HCT116 (cell line): ENCODE results near the gene SPCS2. TPM values are rescaled to one million over a fixed set of nuclear protein-coding genes. Genes with fewer than 3 reads are reported as not detected.

Source experiments
- ATAC-seq: fragments of 200-7000 bp; cut with Tn5 transposase; 2 replicates; pipeline ENCODE4 v1.9.1; 2020; ENCODE audit warnings: mild to moderate bottlenecking, moderate library complexity
- BruUV-seq: library from RNA; stranded (reverse); fragments of 400-500 nt; replicated peaks from 2 replicates; lab custom pipeline; 2021; lab: Mats Ljungman, UMichigan
- CTCF ChIA-PET: fragments of 300-600 bp; sonication (Branson Sonifier 250); formaldehyde crosslinking; loops from one replicate; lab custom pipeline; 2021; ENCODE audit warnings: antibody characterized with exemption; lab: Charles Lee
- POLR2A ChIA-PET: fragments of 300-600, 350-600 bp; sonication (Branson Sonifier 250); formaldehyde crosslinking; loops from one replicate; lab custom pipeline; 2021; ENCODE audit warnings: antibody characterized with exemption; lab: Charles Lee
- RAD21 ChIA-PET, 2 experiments: fragments of 300-600 bp; sonication (Branson Sonifier 250); formaldehyde crosslinking; loops; one replicate each; lab custom pipeline; 2023; ENCODE audit warnings: low total read pairs in 2 of 2; ENCODE audit not compliant: uncharacterized antibody in 2 of 2, unreplicated experiment in 2 of 2, low non-redundant PET in 1 of 2; lab: Charles Lee
- DNase-seq: peaks from one replicate; pipeline ENCODE4 v3.0.0-alpha.2; 2010; ENCODE audit warnings: low read depth, low spot score
- H2AFZ ChIP-seq: fragments of 200-600 bp; shearing (Covaris generic), sonication (generic); 2 replicates; pipeline ENCODE4 v1.6.1; 2017; ENCODE audit warnings: low read depth, mixed run types, mixed read lengths, antibody characterized with exemption, low read length; ENCODE audit not compliant: poor library complexity, severe bottlenecking
- H3K27ac ChIP-seq: 2 replicates; pipeline ENCODE4 v1.5.1; 2012; ENCODE audit warnings: low read depth, low read length
- H3K27me3 ChIP-seq: fragments of 200-600 bp; sonication (generic); 2 replicates; pipeline ENCODE4 v1.6.1; 2016; ENCODE audit warnings: mixed run types, low read length, mixed read lengths; ENCODE audit not compliant: insufficient read depth
- H3K36me3 ChIP-seq, 2 experiments: fragments of 200-500 bp in 1 of 2; fragments of 200-600 bp in 1 of 2; sonication (Bioruptor generic) in 1 of 2; sonication (generic) in 1 of 2; 2 replicates each; pipeline versions ENCODE4 v1.5.1 to v1.6.1; 2014 to 2016; ENCODE audit warnings: low read length in 2 of 2, inconsistent platforms in 1 of 2, mixed read lengths in 1 of 2, mixed run types in 1 of 2; ENCODE audit not compliant: insufficient read depth in 2 of 2, control insufficient read depth in 1 of 2
- H3K4me1 ChIP-seq, 2 experiments: fragments of 200-600 bp in 1 of 2; sonication (generic) in 1 of 2; 2 replicates each; pipeline versions ENCODE4 v1.5.1 to v1.6.1; 2012 to 2017; ENCODE audit warnings: low read length in 2 of 2, inconsistent platforms in 1 of 2, mild to moderate bottlenecking in 1 of 2, mixed read lengths in 1 of 2, mixed run types in 1 of 2, moderate library complexity in 1 of 2; ENCODE audit not compliant: insufficient read depth in 2 of 2, control insufficient read depth in 1 of 2
- H3K4me2 ChIP-seq: fragments of 200-600 bp; sonication (generic); 2 replicates; pipeline ENCODE4 v1.6.1; 2017; ENCODE audit warnings: mixed run types, low read length, mixed read lengths
- H3K4me3 ChIP-seq, 2 experiments: fragments of 200-600 bp in 1 of 2; sonication (generic) in 1 of 2; replicated peaks in 1 of 2; 2 replicates each; pipeline ENCODE4 v1.5.1; 2011 to 2016; ENCODE audit warnings: low read length in 2 of 2, control low read depth in 1 of 2, low read depth in 1 of 2, mild to moderate bottlenecking in 1 of 2, mixed read lengths in 1 of 2, mixed run types in 1 of 2
- H3K79me2 ChIP-seq: fragments of 200-600 bp; sonication (generic); 2 replicates; pipeline ENCODE4 v1.6.1; 2017; ENCODE audit warnings: mild to moderate bottlenecking, mixed run types, low read length, moderate library complexity, mixed read lengths; ENCODE audit not compliant: insufficient read depth
- H3K9ac ChIP-seq: fragments of 200-600 bp; sonication (generic); 2 replicates; pipeline ENCODE4 v1.6.1; 2016; ENCODE audit warnings: low read length, mixed read lengths
- H3K9me2 ChIP-seq: fragments of 200-600 bp; sonication (generic), shearing (Covaris generic); 2 replicates; pipeline ENCODE4 v1.6.1; 2017; ENCODE audit warnings: mixed run types, mild to moderate bottlenecking, moderate library complexity; ENCODE audit not compliant: insufficient read depth
- H3K9me3 ChIP-seq, 2 experiments: fragments of 200-500 bp in 1 of 2; fragments of 200-600 bp in 1 of 2; sonication (Bioruptor generic) in 1 of 2; sonication (generic) in 1 of 2; 2 replicates each; pipeline ENCODE4 v1.6.1; 2014 to 2017; ENCODE audit warnings: low read length in 2 of 2, mixed read lengths in 2 of 2, inconsistent platforms in 1 of 2, low read depth in 1 of 2, mild to moderate bottlenecking in 1 of 2, mixed run types in 1 of 2, moderate library complexity in 1 of 2; ENCODE audit not compliant: control insufficient read depth in 1 of 2, insufficient read depth in 1 of 2
- H4K20me1 ChIP-seq: fragments of 200-600 bp; sonication (generic), shearing (Covaris generic); 2 replicates; pipeline ENCODE4 v1.6.1; 2017; ENCODE audit warnings: mixed run types, mild to moderate bottlenecking, moderate library complexity; ENCODE audit not compliant: insufficient read depth
- CBX3 ChIP-seq: IDR thresholded peaks from 2 replicates; pipeline ENCODE4 v1.6.1; 2012; ENCODE audit warnings: low read depth
- CEBPB ChIP-seq: IDR thresholded peaks from 2 replicates; pipeline ENCODE4 v1.6.1; 2012; ENCODE audit warnings: low read depth
- ELF1 ChIP-seq: IDR thresholded peaks from 2 replicates; pipeline ENCODE4 v1.6.1; 2012; ENCODE audit warnings: low read depth, borderline replicate concordance
- EZH2 ChIP-seq: fragments of 200-600 bp; sonication (generic); IDR thresholded peaks from 2 replicates; pipeline ENCODE4 v1.6.1; 2017; ENCODE audit warnings: antibody characterized with exemption, mixed run types
- EZH2phosphoT487 ChIP-seq: fragments of 200-600 bp; IDR thresholded peaks from 2 replicates; pipeline ENCODE4 v1.6.1; 2018; ENCODE audit warnings: antibody characterized with exemption, borderline replicate concordance
- JUND ChIP-seq: IDR thresholded peaks from 2 replicates; pipeline ENCODE4 v1.6.1; 2012
- POLR2A ChIP-seq: IDR thresholded peaks from 2 replicates; pipeline ENCODE4 v1.7.0; 2011; ENCODE audit warnings: borderline replicate concordance; ENCODE audit not compliant: insufficient read depth, insufficient read length; ENCODE audit errors: extremely low read depth
- POLR2AphosphoS5 ChIP-seq: IDR thresholded peaks from 2 replicates; pipeline ENCODE4 v1.6.1; 2011; ENCODE audit warnings: mild to moderate bottlenecking, low read depth, low read length, moderate library complexity
- RAD21 ChIP-seq: IDR thresholded peaks from 2 replicates; pipeline ENCODE4 v1.6.1; 2012; ENCODE audit warnings: low read depth, mild to moderate bottlenecking
- SIN3A ChIP-seq: IDR thresholded peaks from 2 replicates; pipeline ENCODE4 v1.6.1; 2012; ENCODE audit warnings: low read depth
- SP1 ChIP-seq: IDR thresholded peaks from 2 replicates; pipeline ENCODE4 v1.6.1; 2012; ENCODE audit warnings: low read depth
- TCF7L2 ChIP-seq: IDR thresholded peaks from 2 replicates; pipeline ENCODE4 v1.7.0; 2011; ENCODE audit warnings: borderline replicate concordance, inconsistent platforms; ENCODE audit not compliant: insufficient read depth, insufficient read length; ENCODE audit errors: extremely low read depth
- YY1 ChIP-seq: IDR thresholded peaks from 2 replicates; pipeline ENCODE4 v1.6.1; 2011; ENCODE audit warnings: low read length, low read depth, moderate library complexity, mild to moderate bottlenecking; ENCODE audit not compliant: insufficient replicate concordance; ENCODE audit errors: extremely low read depth
- ZFX ChIP-seq: fragments of 450-650 bp; IDR thresholded peaks from 2 replicates; pipeline ENCODE4 v1.6.1; 2017
- ZNF274 ChIP-seq: fragments of 200-500 bp; sonication (Bioruptor generic); IDR thresholded peaks from 2 replicates; pipeline ENCODE4 v1.6.1; 2014; ENCODE audit warnings: mild to moderate bottlenecking, low read depth, low read length, inconsistent platforms
- intact Hi-C: fragments of 100-400 bp; cut with micrococcal nuclease; formaldehyde crosslinking; loops from 2 replicates; pipeline ENCODE4 v1.10.0; 2022
- total RNA-seq: library from RNA; stranded (reverse); gene quantifications from one replicate; pipeline ENCODE4 v1.2.1, GENCODE V29; 2021; ENCODE audit not compliant: unreplicated experiment
- TF ChIP-seq, protein P1 (sequence below), 3 experiments: fragments of 200-600 bp in 1 of 3; sonication (generic) in 1 of 3; IDR thresholded peaks in 2 of 3; conservative IDR thresholded peaks in 1 of 3; 2 replicates each; pipeline ENCODE4 v1.5.1; 2012 to 2017; ENCODE audit warnings: low read depth in 2 of 3, low read length in 2 of 3, antibody characterized with exemption in 1 of 3, borderline replicate concordance in 1 of 3, control low read depth in 1 of 3, mild to moderate bottlenecking in 1 of 3, mixed read lengths in 1 of 3, mixed run types in 1 of 3, moderate library complexity in 1 of 3; ENCODE audit not compliant: insufficient read depth in 1 of 3
- TF ChIP-seq, protein P2 (sequence below): IDR thresholded peaks from 2 replicates; pipeline ENCODE4 v1.6.1; 2011; ENCODE audit warnings: mild to moderate bottlenecking, low read length, moderate library complexity; ENCODE audit not compliant: insufficient replicate concordance; ENCODE audit errors: extremely low read depth
- TF ChIP-seq, protein P3 (sequence below): IDR thresholded peaks from 2 replicates; pipeline ENCODE4 v1.6.1; 2012

Gene SPCS2
- total RNA-seq, 1 experiment from 2014 or later, result 133 TPM

DNA sequence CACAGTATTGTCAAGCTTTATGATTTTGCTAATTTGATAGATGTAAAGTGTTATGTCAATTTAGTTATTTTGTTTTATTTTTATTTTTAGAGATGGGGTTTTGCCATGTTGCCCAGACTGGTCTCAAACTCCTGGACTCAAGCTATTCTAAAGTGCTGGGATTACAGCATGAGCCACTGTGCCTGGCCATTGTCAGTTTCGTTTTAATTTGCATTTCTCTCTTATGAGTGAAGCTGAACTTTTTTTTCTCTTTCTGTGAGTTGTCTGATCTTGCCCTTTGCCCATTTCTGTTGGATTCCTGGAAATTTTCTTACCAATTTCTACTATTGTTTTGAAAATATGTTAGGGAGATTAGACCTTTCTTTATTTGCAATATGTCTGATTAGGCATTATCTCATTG is 55.1 kb downstream of the SPCS2 start:
- no peak overlapping the region for H2AFZ ChIP-seq
- ChIA-PET RAD21 (no interaction called here), POLR2A (no interaction called here), CTCF (no interaction called here)
- H3K79me2 ChIP-seq, result no peaks in the 10 kb centered on the region
- H3K27me3 ChIP-seq, result no peaks in the 10 kb centered on the region
- no TSS peak for BruUV-seq
- H3K9me3 ChIP-seq, result no peaks in the 10 kb centered on the region
- no peak overlapping the region for H3K4me2 ChIP-seq
- H3K4me3 ChIP-seq, result no peak overlapping the region
- H3K4me1 ChIP-seq, result no peaks in the 10 kb centered on the region
- intact Hi-C loops, result no loop called here
- H3K9ac ChIP-seq, result no peak overlapping the region
- no peak for ATAC-seq
- no peaks in the 10 kb centered on the region for H3K9me2 ChIP-seq
- peaks cover 14 to 18% of the 10 kb centered on the region in 2 experiments; a peak in 3 of 4 replicates for H3K36me3 ChIP-seq
- TF ChIP-seq TCF7L2 (no peak), POLR2A (no peak), SIN3A (no peak), YY1 (no peak), CBX3 (no peak), EZH2 (no peak), CEBPB (no peak), ELF1 (no peak), JUND (no peak), POLR2AphosphoS5 (no peak), SP1 (no peak), ZFX (no peak), RAD21 (no peak), EZH2phosphoT487 (no peak), ZNF274 (no peak)
- TF ChIP-seq, protein P1, sequence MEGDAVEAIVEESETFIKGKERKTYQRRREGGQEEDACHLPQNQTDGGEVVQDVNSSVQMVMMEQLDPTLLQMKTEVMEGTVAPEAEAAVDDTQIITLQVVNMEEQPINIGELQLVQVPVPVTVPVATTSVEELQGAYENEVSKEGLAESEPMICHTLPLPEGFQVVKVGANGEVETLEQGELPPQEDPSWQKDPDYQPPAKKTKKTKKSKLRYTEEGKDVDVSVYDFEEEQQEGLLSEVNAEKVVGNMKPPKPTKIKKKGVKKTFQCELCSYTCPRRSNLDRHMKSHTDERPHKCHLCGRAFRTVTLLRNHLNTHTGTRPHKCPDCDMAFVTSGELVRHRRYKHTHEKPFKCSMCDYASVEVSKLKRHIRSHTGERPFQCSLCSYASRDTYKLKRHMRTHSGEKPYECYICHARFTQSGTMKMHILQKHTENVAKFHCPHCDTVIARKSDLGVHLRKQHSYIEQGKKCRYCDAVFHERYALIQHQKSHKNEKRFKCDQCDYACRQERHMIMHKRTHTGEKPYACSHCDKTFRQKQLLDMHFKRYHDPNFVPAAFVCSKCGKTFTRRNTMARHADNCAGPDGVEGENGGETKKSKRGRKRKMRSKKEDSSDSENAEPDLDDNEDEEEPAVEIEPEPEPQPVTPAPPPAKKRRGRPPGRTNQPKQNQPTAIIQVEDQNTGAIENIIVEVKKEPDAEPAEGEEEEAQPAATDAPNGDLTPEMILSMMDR (IDR thresholded peaks at IDR 0.05 in 2 of 3, conservative IDR thresholded peaks at IDR 0.05 in 1 of 3; ENCODE audit: borderline replicate concordance in 1 of 3, insufficient read depth in 1 of 3, low read depth in 2 of 3, low read length in 2 of 3), result no peak
- TF ChIP-seq, protein P2, sequence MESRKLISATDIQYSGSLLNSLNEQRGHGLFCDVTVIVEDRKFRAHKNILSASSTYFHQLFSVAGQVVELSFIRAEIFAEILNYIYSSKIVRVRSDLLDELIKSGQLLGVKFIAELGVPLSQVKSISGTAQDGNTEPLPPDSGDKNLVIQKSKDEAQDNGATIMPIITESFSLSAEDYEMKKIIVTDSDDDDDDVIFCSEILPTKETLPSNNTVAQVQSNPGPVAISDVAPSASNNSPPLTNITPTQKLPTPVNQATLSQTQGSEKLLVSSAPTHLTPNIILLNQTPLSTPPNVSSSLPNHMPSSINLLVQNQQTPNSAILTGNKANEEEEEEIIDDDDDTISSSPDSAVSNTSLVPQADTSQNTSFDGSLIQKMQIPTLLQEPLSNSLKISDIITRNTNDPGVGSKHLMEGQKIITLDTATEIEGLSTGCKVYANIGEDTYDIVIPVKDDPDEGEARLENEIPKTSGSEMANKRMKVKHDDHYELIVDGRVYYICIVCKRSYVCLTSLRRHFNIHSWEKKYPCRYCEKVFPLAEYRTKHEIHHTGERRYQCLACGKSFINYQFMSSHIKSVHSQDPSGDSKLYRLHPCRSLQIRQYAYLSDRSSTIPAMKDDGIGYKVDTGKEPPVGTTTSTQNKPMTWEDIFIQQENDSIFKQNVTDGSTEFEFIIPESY, result no peak
- TF ChIP-seq, protein P3, sequence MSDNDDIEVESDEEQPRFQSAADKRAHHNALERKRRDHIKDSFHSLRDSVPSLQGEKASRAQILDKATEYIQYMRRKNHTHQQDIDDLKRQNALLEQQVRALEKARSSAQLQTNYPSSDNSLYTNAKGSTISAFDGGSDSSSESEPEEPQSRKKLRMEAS, result no peak
- TF ChIP-seq, all 23 proteins: peak for 0
- no peak for DNase-seq
- H4K20me1 ChIP-seq, result no peaks in the 10 kb centered on the region
- H3K27ac ChIP-seq, result no peak overlapping the region
